HepG2 (cell line): Measurements from ENCODE around the gene ERCC4. TPM values are rescaled to one million over a fixed set of nuclear protein-coding genes. Genes with fewer than 3 reads are reported as not detected.

Experiments
- ATF1 ChIP-seq: IDR thresholded peaks from 2 replicates; pipeline ENCODE4 v1.6.1; 2016; ENCODE audit warnings: mild to moderate bottlenecking, control low read depth
- DDIT3 ChIP-seq: sonication (generic); formaldehyde crosslinking; IDR thresholded peaks from 2 replicates; pipeline ENCODE4 v1.4.0; 2020; ENCODE audit warnings: mild to moderate bottlenecking, missing genetic modification reagents
- ETV5 ChIP-seq: IDR thresholded peaks from 2 replicates; pipeline ENCODE4 v1.6.1; 2018; ENCODE audit warnings: missing biosample characterization, missing genetic modification reagents, inconsistent platforms, borderline replicate concordance
- FIP1L1 ChIP-seq: fragments of 200-400 bp; formaldehyde crosslinking; IDR thresholded peaks from 2 replicates; pipeline ENCODE4 v1.6.1; 2018; ENCODE audit warnings: low read depth, mild to moderate bottlenecking, low read length, moderate library complexity, borderline replicate concordance; ENCODE audit not compliant: insufficient read depth
- KDM1A ChIP-seq: IDR thresholded peaks from 2 replicates; pipeline ENCODE4 v1.6.1; 2016; ENCODE audit warnings: missing compliant biosample characterization
- NR2F2 ChIP-seq: IDR thresholded peaks from 2 replicates; pipeline ENCODE4 v1.6.1; 2012; ENCODE audit warnings: low read depth, inconsistent platforms, borderline replicate concordance
- PAF1 ChIP-seq: IDR thresholded peaks from 2 replicates; pipeline ENCODE4 v1.6.1; 2016; ENCODE audit warnings: missing genetic modification reagents, missing compliant biosample characterization
- POLR2A ChIP-seq, 2 experiments: IDR thresholded peaks; 2 replicates each; pipeline ENCODE4 v1.6.1; 2011; ENCODE audit warnings: low read depth in 2 of 2, low read length in 2 of 2, mild to moderate bottlenecking in 1 of 2, moderate library complexity in 1 of 2; ENCODE audit not compliant: insufficient read depth in 1 of 2
- REXO4 ChIP-seq: sonication (generic); formaldehyde crosslinking; IDR thresholded peaks from 2 replicates; pipeline ENCODE4 v1.8.0; 2022; ENCODE audit warnings: missing genetic modification reagents, mild to moderate bottlenecking, borderline replicate concordance
- RXRB ChIP-seq: IDR thresholded peaks from 2 replicates; pipeline ENCODE4 v1.6.1; 2016; ENCODE audit warnings: borderline replicate concordance, missing genetic modification reagents, missing compliant biosample characterization
- SNAI1 ChIP-seq: sonication (generic); formaldehyde crosslinking; IDR thresholded peaks from 2 replicates; pipeline ENCODE4 v1.5.0; 2020; ENCODE audit warnings: mild to moderate bottlenecking, missing genetic modification reagents, borderline replicate concordance
- TCF7L2 ChIP-seq: IDR thresholded peaks from 2 replicates; pipeline ENCODE4 v1.6.1; 2011; ENCODE audit warnings: mild to moderate bottlenecking, low read depth, low read length, moderate library complexity
- THAP7 ChIP-seq: sonication (generic); formaldehyde crosslinking; IDR thresholded peaks from 2 replicates; pipeline ENCODE4 v1.8.1; 2023; ENCODE audit warnings: mild to moderate bottlenecking, missing genetic modification reagents
- TOPORS ChIP-seq: sonication (generic); formaldehyde crosslinking; IDR thresholded peaks from 2 replicates; pipeline ENCODE4 v1.8.0; 2023; ENCODE audit warnings: mild to moderate bottlenecking, missing genetic modification reagents
- ZBTB2 ChIP-seq: sonication (generic); formaldehyde crosslinking; IDR thresholded peaks from 2 replicates; pipeline ENCODE4 v1.8.0; 2022; ENCODE audit warnings: low read depth, missing genetic modification reagents
- ZBTB7A ChIP-seq: sonication (generic); formaldehyde crosslinking; IDR thresholded peaks from 2 replicates; pipeline ENCODE4 v1.8.0; 2022; ENCODE audit warnings: mild to moderate bottlenecking, missing genetic modification reagents
- ZNF143 ChIP-seq: sonication (generic); formaldehyde crosslinking; IDR thresholded peaks from 2 replicates; pipeline ENCODE4 v1.4.0; 2020; ENCODE audit warnings: missing genetic modification reagents
- ZNF207 ChIP-seq: fragments of 450-650 bp; IDR thresholded peaks from 2 replicates; pipeline ENCODE4 v1.6.1; 2016; ENCODE audit warnings: antibody characterized with exemption, borderline replicate concordance
- ZNF557 ChIP-seq: sonication (generic); formaldehyde crosslinking; IDR thresholded peaks from 2 replicates; pipeline ENCODE4 v1.4.0; 2020; ENCODE audit warnings: missing genetic modification reagents
- ZNF614 ChIP-seq: IDR thresholded peaks from 2 replicates; pipeline ENCODE4 v1.6.1; 2018; ENCODE audit warnings: missing biosample characterization, missing genetic modification reagents, inconsistent platforms, borderline replicate concordance
- ZNF674 ChIP-seq: sonication (generic); formaldehyde crosslinking; IDR thresholded peaks from 2 replicates; pipeline ENCODE4 v1.5.0; 2020; ENCODE audit warnings: low read depth, mild to moderate bottlenecking, missing genetic modification reagents
- ZSCAN30 ChIP-seq: sonication (generic); formaldehyde crosslinking; IDR thresholded peaks from 2 replicates; pipeline ENCODE4 v1.5.0; 2020; ENCODE audit warnings: mild to moderate bottlenecking, missing genetic modification reagents
- polyA plus RNA-seq, 8 experiments: library from polyadenylated mRNA; depleted of rRNA in 3 of 8; stranded (reverse) in 7 of 8; unstranded in 1 of 8; fragments of >200 nt; fragmentation: Illumina TruSeq in 4 of 8; extraction: Trizol in 4 of 8; gene quantifications; 2 replicates each; pipeline versions ENCODE4 v1.2.1 to v1.2.3, GENCODE V29; 2011 to 2016; ENCODE audit warnings: low read depth in 4 of 8, missing spikeins in 1 of 8, mixed read lengths in 1 of 8; ENCODE audit not compliant: insufficient read depth in 1 of 8
- total RNA-seq, 5 experiments: library from RNA; depleted of rRNA; stranded (reverse); fragments of >200 nt; fragmentation: Illumina TruSeq; extraction: Trizol; gene quantifications; 2 replicates each; pipeline ENCODE4 v1.2.3, GENCODE V29; 2016; ENCODE audit warnings: low read depth in 1 of 5
- TF ChIP-seq, protein P1 (sequence below): IDR thresholded peaks from 2 replicates; pipeline ENCODE4 v1.6.1; 2012; ENCODE audit warnings: low read depth, low read length, improper control_type of control experiment
- TF ChIP-seq, protein P2 (sequence below): sonication (generic); formaldehyde crosslinking; IDR thresholded peaks from 2 replicates; pipeline ENCODE4 v1.4.0; 2020; ENCODE audit warnings: missing genetic modification reagents

Gene ERCC4
- total and polyA plus RNA-seq, 2 of the 13 experiments (the other 11 are each of a cell fraction or from before 2014, with no cell fraction given), result 5.4 to 15.2 TPM

DNA sequence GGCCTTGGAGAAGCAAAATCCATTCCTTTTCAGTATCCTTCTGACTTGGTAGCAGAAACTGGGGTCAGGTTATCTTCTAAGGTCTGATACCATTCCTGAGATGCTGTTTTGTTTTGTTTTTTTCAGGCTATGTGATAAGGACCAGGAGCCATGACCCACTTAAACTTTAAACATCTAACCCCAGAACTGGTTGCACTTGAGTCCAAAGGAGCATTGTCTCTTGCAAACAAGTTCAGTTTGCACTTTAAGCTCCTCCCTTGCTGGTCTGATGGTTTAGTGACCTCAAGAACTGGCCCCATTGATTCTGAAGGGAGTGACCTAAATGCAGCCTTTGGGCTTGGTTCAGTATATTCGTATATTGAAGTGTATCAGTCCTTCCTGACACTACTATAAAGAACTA lies 75.2 kb downstream of the ERCC4 start (continued):
- TF ChIP-seq TOPORS (CRISPR knock-in tag), result no peak
- TF ChIP-seq POLR2A (IDR thresholded peaks at IDR 0.05; ENCODE audit: insufficient read depth in 1 of 2, low read depth in 2 of 2, low read length in 2 of 2), result no peak
- TF ChIP-seq ZNF614, result no peak
- TF ChIP-seq ETV5 (CRISPR knock-in tag), result no peak; the same call in 1 of the 2 replicates
- TF ChIP-seq, protein P1, sequence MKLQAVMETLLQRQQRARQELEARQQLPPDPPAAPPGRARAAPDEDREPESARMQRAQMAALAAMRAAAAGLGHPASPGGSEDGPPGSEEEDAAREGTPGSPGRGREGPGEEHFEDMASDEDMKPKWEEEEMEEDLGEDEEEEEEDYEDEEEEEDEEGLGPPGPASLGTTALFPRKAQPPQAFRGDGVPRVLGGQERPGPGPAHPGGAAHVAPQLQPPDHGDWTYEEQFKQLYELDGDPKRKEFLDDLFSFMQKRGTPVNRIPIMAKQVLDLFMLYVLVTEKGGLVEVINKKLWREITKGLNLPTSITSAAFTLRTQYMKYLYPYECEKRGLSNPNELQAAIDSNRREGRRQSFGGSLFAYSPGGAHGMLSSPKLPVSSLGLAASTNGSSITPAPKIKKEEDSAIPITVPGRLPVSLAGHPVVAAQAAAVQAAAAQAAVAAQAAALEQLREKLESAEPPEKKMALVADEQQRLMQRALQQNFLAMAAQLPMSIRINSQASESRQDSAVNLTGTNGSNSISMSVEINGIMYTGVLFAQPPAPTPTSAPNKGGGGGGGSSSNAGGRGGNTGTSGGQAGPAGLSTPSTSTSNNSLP, result no peak
- TF ChIP-seq ZBTB2 (CRISPR knock-in tag), result no peak
- TF ChIP-seq, protein P2, sequence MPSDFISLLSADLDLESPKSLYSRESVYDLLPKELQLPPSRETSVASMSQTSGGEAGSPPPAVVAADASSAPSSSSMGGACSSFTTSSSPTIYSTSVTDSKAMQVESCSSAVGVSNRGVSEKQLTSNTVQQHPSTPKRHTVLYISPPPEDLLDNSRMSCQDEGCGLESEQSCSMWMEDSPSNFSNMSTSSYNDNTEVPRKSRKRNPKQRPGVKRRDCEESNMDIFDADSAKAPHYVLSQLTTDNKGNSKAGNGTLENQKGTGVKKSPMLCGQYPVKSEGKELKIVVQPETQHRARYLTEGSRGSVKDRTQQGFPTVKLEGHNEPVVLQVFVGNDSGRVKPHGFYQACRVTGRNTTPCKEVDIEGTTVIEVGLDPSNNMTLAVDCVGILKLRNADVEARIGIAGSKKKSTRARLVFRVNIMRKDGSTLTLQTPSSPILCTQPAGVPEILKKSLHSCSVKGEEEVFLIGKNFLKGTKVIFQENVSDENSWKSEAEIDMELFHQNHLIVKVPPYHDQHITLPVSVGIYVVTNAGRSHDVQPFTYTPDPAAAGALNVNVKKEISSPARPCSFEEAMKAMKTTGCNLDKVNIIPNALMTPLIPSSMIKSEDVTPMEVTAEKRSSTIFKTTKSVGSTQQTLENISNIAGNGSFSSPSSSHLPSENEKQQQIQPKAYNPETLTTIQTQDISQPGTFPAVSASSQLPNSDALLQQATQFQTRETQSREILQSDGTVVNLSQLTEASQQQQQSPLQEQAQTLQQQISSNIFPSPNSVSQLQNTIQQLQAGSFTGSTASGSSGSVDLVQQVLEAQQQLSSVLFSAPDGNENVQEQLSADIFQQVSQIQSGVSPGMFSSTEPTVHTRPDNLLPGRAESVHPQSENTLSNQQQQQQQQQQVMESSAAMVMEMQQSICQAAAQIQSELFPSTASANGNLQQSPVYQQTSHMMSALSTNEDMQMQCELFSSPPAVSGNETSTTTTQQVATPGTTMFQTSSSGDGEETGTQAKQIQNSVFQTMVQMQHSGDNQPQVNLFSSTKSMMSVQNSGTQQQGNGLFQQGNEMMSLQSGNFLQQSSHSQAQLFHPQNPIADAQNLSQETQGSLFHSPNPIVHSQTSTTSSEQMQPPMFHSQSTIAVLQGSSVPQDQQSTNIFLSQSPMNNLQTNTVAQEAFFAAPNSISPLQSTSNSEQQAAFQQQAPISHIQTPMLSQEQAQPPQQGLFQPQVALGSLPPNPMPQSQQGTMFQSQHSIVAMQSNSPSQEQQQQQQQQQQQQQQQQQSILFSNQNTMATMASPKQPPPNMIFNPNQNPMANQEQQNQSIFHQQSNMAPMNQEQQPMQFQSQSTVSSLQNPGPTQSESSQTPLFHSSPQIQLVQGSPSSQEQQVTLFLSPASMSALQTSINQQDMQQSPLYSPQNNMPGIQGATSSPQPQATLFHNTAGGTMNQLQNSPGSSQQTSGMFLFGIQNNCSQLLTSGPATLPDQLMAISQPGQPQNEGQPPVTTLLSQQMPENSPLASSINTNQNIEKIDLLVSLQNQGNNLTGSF (CRISPR knock-in tag), result no peak
- TF ChIP-seq TCF7L2, result no peak
- no peak for TF ChIP-seq ZBTB7A (CRISPR knock-in tag)
- no peak for TF ChIP-seq REXO4
- 0 out of 2 replicates have a peak, but pooled peaks have one; percentile 36 for TF ChIP-seq KDM1A (CRISPR knock-in tag)
- no peak for TF ChIP-seq DDIT3 (CRISPR knock-in tag)
- no peak for TF ChIP-seq ZNF207
- no peak for TF ChIP-seq THAP7
- peak; percentile 66 for TF ChIP-seq NR2F2
- TF ChIP-seq PAF1, result no peak
- no peak for TF ChIP-seq ATF1 (CRISPR knock-in tag)
- TF ChIP-seq ZNF674 (CRISPR knock-in tag), result no peak
- no peak for TF ChIP-seq ZNF143 (CRISPR knock-in tag)
- peak; percentile 72 for TF ChIP-seq RXRB (CRISPR knock-in tag)
- no peak for TF ChIP-seq ZSCAN30 (CRISPR knock-in tag)
- TF ChIP-seq FIP1L1, result no peak
- no peak for TF ChIP-seq ZNF557
- TF ChIP-seq SNAI1, result no peak
